RWPE1 (cell line): ENCODE results near the gene SPINK13.
"Not testable (repeated sequence)": the region's sequence is repeated elsewhere in the genome, so short reads cannot be mapped to it uniquely, and the experiment has no call there.

Experiments used
- CTCF ChIA-PET: fragments of 350-600 bp; sonication (Branson Sonifier 250); formaldehyde crosslinking; extraction: SDS; loops from one replicate; lab custom pipeline; 2021; lab: Yijun Ruan, JAX
- POLR2A ChIA-PET: fragments of 400-600 bp; formaldehyde crosslinking; extraction: SDS; loops from one replicate; lab custom pipeline; 2020; ENCODE audit warnings: antibody characterized with exemption; ENCODE audit not compliant: low non-redundant PET; lab: Yijun Ruan, JAX
- DNase-seq: peaks from one replicate; pipeline ENCODE4 v3.0.0; 2012; ENCODE audit warnings: low spot score
- H3K27ac ChIP-seq: fragments of 450-650 bp; 2 replicates; pipeline ENCODE4 v1.5.1; 2017
- TF ChIP-seq, protein P1 (sequence below): fragments of 450-650 bp; conservative IDR thresholded peaks from 2 replicates; pipeline ENCODE4 v1.5.1; 2017; ENCODE audit warnings: low read depth, mild to moderate bottlenecking

The SPINK13 gene

DNA sequence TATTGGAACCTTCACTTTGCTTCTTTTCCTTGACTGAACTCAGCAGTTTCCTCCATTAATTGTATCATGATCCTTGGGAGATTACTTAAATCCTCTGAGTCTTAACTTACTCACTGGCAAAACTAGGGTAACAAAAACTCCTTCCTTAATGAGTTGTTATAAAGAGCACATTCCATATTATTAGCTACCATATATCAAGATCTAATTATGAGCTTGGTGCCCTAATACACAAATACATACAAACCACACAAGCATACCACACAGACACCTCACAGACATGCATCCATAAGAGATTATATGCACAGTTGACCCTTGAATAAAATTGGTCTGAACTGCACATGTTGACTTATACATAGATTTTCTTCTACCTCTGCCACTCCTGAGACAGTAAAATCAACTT is 41.2 kb downstream of the SPINK13 start:
- CTCF ChIA-PET: no interaction called here

DNA sequence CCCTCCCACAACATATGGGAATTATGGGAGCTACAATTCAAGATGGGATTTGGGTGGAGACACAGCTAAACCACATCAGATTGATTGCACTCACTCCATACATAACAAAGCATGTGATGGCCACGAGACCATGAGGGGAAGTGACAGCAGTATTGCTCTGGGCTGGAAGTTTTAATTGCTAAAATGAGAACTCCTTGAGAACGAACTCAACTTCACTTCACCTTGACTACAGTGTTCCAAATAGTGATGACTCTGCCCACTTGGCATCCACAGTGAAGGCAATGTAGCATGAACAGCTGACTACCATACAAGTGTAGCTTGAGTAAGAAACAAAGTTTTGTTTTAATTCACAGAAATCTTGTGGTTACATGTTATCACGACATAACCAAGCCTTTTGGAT is 42.9 kb downstream of the SPINK13 start:
- CTCF ChIA-PET: interaction anchor here (1.0 kb wide), 1 partner anchor 8 kb away, joined by 4 read pairs; no protein-coding TSS in a partner anchor
- H3K27ac ChIP-seq: no peak overlapping the region
- no peak for DNase-seq
- TF ChIP-seq, protein P1, sequence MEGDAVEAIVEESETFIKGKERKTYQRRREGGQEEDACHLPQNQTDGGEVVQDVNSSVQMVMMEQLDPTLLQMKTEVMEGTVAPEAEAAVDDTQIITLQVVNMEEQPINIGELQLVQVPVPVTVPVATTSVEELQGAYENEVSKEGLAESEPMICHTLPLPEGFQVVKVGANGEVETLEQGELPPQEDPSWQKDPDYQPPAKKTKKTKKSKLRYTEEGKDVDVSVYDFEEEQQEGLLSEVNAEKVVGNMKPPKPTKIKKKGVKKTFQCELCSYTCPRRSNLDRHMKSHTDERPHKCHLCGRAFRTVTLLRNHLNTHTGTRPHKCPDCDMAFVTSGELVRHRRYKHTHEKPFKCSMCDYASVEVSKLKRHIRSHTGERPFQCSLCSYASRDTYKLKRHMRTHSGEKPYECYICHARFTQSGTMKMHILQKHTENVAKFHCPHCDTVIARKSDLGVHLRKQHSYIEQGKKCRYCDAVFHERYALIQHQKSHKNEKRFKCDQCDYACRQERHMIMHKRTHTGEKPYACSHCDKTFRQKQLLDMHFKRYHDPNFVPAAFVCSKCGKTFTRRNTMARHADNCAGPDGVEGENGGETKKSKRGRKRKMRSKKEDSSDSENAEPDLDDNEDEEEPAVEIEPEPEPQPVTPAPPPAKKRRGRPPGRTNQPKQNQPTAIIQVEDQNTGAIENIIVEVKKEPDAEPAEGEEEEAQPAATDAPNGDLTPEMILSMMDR: no peak
- POLR2A ChIA-PET: no interaction called here

More for the DNA sequence above, 41.2 kb downstream of the SPINK13 start:
- TF ChIP-seq, protein P1: no peak
- no peak overlapping the region for H3K27ac ChIP-seq
- POLR2A ChIA-PET: no interaction called here
- no peak for DNase-seq

DNA sequence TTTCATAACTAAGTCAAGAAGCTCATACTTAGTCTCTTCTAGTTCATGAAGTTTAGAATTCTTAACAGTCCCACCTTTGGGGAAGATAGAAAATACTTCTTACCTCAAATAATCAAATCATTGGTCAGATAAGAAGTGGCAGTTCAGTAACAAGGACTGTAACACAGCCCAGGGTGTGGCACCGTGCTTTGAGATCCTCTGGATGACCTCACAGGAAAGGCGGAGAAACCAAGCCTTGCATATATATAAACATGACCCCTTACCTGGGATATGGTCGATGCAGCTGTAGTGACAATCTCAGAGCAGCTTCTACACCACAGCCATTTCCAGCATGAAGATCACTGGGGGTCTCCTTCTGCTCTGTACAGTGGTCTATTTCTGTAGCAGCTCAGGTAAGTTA is 43.6 kb downstream of the SPINK13 start, which contains the start of gene SPINK7:
Gene SPINK7, plus strand, starts transcription at position 271 of the 400 bp plus-strand sequence. Its CDS starts 61 bp downstream, at position 332.
- no peak for DNase-seq
- ChIA-PET CTCF (interaction anchor here (1.0 kb wide), 1 partner anchor 9 kb away, joined by 4 read pairs; no protein-coding TSS in a partner anchor), POLR2A (no interaction called here)
- H3K27ac ChIP-seq: no peak within 1 kb of the TSS
- TF ChIP-seq, protein P1: no peak

DNA sequence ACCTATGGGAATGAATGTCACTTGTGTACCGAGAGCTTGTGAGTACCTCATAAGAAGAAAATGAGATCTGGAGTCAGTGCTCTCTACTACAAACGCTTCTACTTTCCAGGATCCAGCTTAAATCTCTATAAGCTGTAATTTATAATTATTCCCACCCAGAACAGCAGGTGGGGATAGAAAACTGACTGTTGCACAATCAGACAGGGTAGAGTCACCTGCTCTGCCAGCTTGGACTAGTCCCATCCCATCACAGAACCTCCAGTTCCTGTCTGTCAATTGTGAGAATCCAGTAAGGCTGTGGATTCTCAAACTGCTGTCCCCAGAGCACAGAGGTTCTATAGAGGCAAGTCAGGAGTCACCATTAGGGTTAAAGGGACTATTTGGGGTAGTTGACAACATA is 45.6 kb downstream of the SPINK13 start:
- ChIA-PET CTCF (interaction anchor here (0.6 to 2.7 kb wide), 9 partner anchors 9 to 347 kb away, joined by 3 to 9 read pairs (median 4); no protein-coding TSS in a partner anchor), POLR2A (no interaction called here)
- TF ChIP-seq, protein P1: 0 out of 2 replicates have a peak, but pooled peaks have one; percentile 12
- H3K27ac ChIP-seq: no peak overlapping the region
- DNase-seq: peak; percentile 58

DNA sequence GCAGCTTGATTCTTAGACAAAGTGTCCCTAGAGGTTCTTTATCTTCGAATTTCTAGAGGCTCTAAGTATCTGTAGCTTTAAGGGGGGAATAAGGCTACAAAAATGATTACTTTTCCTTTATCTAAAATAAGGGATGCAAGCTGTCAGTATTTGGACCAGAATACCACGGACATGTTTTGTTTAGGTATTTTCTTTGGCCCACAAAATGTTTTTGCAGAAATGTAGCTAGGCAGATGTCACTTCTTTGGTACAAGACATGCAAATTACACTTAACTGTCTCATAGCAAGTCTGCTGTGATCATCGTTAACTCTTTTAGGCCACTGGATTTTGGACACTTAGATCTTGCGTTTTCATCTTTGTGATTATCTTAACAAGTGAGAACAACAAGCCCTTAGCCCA is 46.1 kb downstream of the SPINK13 start:
- ChIA-PET POLR2A (no interaction called here), CTCF (interaction anchor here (0.6 to 2.7 kb wide), 9 partner anchors 10 to 1351 kb away, joined by 3 to 9 read pairs (median 4); no protein-coding TSS in a partner anchor)
- no peak overlapping the region for H3K27ac ChIP-seq
- no peak for DNase-seq
- TF ChIP-seq, protein P1: no peak

DNA sequence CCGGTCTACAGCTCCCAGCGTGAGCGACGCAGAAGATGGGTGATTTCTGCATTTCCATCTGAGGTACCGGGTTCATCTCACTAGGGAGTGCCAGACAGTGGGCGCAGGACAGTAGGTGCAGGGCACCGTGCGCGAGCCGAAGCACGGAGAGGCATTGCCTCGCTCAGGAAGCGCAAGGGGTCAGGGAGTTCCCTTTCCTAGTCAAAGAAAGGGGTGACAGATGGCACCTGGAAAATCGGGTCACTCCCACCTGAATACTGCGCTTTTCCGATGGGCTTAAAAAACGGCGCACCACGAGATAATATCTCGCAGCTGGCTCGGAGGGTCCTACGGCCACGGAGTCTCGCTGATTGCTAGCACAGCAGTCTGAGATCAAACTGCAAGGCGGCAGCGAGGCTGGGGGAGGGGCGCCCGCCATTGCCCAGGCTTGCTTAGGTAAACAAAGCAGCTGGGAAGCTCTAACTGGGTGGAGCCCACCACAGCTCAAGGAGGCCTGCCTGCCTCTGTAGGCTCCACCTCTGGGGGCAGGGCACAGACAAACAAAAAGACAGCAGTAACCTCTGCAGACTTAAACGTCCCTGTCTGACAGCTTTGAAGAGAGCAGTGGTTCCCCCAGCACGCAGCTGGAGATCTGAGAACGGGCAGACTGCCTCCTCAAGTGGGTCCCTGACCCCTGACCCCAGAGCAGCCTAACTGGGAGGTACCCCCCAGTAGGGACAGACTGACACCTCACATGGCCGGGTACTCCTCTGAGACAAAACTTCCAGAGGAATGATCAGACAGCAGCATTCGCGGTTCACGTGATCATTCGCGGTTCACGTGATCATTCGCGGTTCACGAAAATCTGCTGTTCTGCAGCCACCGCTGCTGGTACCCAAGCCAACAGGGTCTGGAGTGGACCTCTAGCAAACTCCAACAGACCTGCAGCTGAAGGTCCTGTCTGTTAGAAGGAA is 51.7 kb downstream of the SPINK13 start:
- POLR2A ChIA-PET, CTCF ChIA-PET, DNase-seq: not testable (repeated sequence)
- peak overlapping the region; percentile 74 for H3K27ac ChIP-seq
